ENCODE data around the gene KIF12. TPM values are rescaled to one million over a fixed set of nuclear protein-coding genes. Genes with fewer than 3 reads are reported as not detected.
A peak's percentile ranks its signal among the peaks of the same experiment; 100 is the strongest.

The KIF12 gene
- total and polyA plus RNA-seq, 2 of the 13 experiments (the other 11 are each of a cell fraction or from before 2014, with no cell fraction given) = 1.8 to 12.5 TPM

DNA sequence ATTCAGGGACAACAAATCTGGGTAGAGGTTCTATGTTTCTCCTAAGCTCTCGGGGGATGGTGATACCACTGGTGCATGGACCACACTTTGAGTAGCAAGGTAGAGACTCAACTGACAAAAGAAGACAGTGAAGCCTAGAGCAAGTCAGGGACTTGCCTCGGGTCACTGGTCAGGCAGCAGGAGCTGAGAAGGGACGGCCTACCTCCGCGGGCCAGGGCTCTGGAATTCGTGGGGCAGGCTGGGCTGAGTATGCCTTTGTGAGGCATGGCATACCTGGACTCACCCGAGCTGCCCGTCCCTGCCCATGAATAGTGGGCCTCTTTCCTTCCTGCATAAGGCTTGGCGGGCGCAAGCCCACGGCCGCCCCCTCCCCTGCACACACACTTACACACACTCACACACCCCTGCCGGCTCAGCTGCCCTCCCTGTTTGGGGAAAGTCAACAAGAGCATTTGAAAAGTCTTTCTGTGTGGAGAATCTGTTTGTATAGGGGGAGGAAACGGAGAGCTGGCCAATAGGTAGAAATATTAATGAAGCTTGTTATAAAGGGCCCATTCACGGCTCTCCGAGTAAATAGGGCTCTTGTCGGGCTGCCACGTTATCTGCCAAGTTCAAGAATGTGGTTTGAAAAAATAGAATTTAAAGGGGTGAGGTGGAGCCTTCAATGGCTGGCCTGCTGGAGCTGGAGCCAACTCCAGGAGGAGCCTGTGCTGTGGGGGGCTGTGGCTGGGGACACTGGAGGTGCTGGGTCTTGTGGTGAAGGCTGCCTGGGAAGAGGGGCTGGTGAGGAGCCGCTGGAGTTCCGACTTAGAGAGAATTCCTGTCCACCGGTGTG lies 19.1 kb upstream of the KIF12 start (continued):
- TF ChIP-seq, protein P1, sequence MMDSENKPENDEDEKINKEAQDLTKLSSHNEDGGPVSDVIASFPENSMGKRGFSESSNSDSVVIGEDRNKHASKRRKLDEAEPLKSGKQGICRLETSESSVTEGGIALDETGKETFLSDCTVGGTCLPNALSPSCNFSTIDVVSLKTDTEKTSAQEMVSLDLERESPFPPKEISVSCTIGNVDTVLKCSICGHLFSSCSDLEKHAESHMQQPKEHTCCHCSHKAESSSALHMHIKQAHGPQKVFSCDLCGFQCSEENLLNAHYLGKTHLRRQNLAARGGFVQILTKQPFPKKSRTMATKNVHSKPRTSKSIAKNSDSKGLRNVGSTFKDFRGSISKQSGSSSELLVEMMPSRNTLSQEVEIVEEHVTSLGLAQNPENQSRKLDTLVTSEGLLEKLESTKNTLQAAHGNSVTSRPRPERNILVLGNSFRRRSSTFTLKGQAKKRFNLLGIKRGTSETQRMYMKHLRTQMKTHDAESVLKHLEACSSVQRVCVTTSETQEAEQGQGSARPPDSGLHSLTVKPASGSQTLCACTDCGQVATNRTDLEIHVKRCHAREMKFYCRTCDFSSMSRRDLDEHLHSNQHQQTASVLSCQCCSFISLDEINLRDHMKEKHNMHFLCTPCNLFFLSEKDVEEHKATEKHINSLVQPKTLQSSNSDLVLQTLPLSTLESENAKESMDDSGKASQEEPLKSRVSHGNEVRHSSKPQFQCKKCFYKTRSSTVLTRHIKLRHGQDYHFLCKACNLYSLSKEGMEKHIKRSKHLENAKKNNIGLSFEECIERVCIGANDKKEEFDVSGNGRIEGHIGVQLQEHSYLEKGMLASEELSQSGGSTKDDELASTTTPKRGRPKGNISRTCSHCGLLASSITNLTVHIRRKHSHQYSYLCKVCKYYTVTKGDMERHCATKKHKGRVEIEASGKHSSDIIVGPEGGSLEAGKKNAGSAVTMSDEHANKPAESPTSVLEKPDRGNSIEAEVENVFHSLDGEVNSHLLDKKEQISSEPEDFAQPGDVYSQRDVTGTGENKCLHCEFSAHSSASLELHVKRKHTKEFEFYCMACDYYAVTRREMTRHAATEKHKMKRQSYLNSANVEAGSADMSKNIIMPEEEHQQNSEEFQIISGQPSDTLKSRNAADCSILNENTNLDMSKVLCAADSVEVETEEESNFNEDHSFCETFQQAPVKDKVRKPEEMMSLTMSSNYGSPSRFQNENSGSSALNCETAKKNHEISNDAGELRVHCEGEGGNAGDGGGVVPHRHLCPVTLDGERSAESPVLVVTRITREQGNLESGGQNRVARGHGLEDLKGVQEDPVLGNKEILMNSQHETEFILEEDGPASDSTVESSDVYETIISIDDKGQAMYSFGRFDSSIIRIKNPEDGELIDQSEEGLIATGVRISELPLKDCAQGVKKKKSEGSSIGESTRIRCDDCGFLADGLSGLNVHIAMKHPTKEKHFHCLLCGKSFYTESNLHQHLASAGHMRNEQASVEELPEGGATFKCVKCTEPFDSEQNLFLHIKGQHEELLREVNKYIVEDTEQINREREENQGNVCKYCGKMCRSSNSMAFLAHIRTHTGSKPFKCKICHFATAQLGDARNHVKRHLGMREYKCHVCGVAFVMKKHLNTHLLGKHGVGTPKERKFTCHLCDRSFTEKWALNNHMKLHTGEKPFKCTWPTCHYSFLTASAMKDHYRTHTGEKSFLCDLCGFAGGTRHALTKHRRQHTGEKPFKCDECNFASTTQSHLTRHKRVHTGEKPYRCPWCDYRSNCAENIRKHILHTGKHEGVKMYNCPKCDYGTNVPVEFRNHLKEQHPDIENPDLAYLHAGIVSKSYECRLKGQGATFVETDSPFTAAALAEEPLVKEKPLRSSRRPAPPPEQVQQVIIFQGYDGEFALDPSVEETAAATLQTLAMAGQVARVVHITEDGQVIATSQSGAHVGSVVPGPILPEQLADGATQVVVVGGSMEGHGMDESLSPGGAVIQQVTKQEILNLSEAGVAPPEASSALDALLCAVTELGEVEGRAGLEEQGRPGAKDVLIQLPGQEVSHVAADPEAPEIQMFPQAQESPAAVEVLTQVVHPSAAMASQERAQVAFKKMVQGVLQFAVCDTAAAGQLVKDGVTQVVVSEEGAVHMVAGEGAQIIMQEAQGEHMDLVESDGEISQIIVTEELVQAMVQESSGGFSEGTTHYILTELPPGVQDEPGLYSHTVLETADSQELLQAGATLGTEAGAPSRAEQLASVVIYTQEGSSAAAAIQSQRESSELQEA (CRISPR knock-in tag; IDR thresholded peaks at IDR 0.05; ENCODE audit: not compliant biosample characterization) = no peak
- 0 out of 2 replicates have a peak, but pooled peaks have one; percentile 57 for TF ChIP-seq PCBP1 (IDR thresholded peaks at IDR 0.05; ENCODE audit: borderline replicate concordance, low read depth, low read length)
- TF ChIP-seq, protein P2, sequence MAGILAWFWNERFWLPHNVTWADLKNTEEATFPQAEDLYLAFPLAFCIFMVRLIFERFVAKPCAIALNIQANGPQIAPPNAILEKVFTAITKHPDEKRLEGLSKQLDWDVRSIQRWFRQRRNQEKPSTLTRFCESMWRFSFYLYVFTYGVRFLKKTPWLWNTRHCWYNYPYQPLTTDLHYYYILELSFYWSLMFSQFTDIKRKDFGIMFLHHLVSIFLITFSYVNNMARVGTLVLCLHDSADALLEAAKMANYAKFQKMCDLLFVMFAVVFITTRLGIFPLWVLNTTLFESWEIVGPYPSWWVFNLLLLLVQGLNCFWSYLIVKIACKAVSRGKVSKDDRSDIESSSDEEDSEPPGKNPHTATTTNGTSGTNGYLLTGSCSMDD (CRISPR knock-in tag; IDR thresholded peaks at IDR 0.05) = no peak
- peak; percentile 81 for TF ChIP-seq HNF4A (CRISPR knock-in tag; IDR thresholded peaks at IDR 0.05)
- TF ChIP-seq ZBTB21 (CRISPR knock-in tag; IDR thresholded peaks at IDR 0.05) = no peak
- TF ChIP-seq RAD21 (CRISPR knock-in tag; IDR thresholded peaks at IDR 0.05) = 0 out of 2 replicates have a peak, but pooled peaks have one; percentile 18
- peak; percentile 58 for TF ChIP-seq ZMYM4 (CRISPR knock-in tag; IDR thresholded peaks at IDR 0.05)
- TF ChIP-seq ZSCAN22 (CRISPR knock-in tag; IDR thresholded peaks at IDR 0.05) = 0 out of 2 replicates have a peak, but pooled peaks have one; percentile 59
- TF ChIP-seq DPF2 (CRISPR knock-in tag; IDR thresholded peaks at IDR 0.05; ENCODE audit: borderline replicate concordance, low read depth) = peak; percentile 96
- TF ChIP-seq NR2F1 (CRISPR knock-in tag; IDR thresholded peaks at IDR 0.05) = 0 out of 4 replicates have a peak, but pooled peaks of 1 of the 2 experiments have one; percentile 13
- TF ChIP-seq IKZF1 (IDR thresholded peaks at IDR 0.05) = no peak
- TF ChIP-seq, protein P3, sequence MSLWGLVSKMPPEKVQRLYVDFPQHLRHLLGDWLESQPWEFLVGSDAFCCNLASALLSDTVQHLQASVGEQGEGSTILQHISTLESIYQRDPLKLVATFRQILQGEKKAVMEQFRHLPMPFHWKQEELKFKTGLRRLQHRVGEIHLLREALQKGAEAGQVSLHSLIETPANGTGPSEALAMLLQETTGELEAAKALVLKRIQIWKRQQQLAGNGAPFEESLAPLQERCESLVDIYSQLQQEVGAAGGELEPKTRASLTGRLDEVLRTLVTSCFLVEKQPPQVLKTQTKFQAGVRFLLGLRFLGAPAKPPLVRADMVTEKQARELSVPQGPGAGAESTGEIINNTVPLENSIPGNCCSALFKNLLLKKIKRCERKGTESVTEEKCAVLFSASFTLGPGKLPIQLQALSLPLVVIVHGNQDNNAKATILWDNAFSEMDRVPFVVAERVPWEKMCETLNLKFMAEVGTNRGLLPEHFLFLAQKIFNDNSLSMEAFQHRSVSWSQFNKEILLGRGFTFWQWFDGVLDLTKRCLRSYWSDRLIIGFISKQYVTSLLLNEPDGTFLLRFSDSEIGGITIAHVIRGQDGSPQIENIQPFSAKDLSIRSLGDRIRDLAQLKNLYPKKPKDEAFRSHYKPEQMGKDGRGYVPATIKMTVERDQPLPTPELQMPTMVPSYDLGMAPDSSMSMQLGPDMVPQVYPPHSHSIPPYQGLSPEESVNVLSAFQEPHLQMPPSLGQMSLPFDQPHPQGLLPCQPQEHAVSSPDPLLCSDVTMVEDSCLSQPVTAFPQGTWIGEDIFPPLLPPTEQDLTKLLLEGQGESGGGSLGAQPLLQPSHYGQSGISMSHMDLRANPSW (CRISPR knock-in tag; IDR thresholded peaks at IDR 0.05; ENCODE audit: borderline replicate concordance) = peak; percentile 79; the same call in 1 of the 2 replicates
- TF ChIP-seq ZNF629 (CRISPR knock-in tag; conservative IDR thresholded peaks at IDR 0.05) = no peak; the same call in 1 of the 2 replicates
- peak; percentile 97 for TF ChIP-seq PHF21A (CRISPR knock-in tag; IDR thresholded peaks at IDR 0.05)
